BE2C (cell line): ENCODE measurements around the gene ZNF836.

Experiments
- DNase-seq: peaks from one replicate; pipeline ENCODE4 v3.0.0-alpha.2; 2020
- H3K27me3 ChIP-seq: fragments of 250-450 bp; sonication (Bioruptor Pico); 2 replicates; pipeline ENCODE4 v1.5.1; 2020; ENCODE audit warnings: mild to moderate bottlenecking
- H3K36me3 ChIP-seq: fragments of 250-450 bp; sonication (Bioruptor Pico); 2 replicates; pipeline ENCODE4 v1.5.1; 2020; ENCODE audit warnings: mild to moderate bottlenecking
- H3K4me1 ChIP-seq: fragments of 250-450 bp; sonication (Bioruptor Pico); 2 replicates; pipeline ENCODE4 v1.5.1; 2020
- H3K4me3 ChIP-seq: 2 replicates; pipeline ENCODE4 v1.5.1; 2011; ENCODE audit warnings: low read depth, low read length
- H3K9me3 ChIP-seq: fragments of 250-450 bp; sonication (Bioruptor Pico); 2 replicates; pipeline ENCODE4 v1.5.1; 2020
- CTCF ChIP-seq: IDR thresholded peaks from 2 replicates; pipeline ENCODE4 v1.5.1; 2012; ENCODE audit warnings: mild to moderate bottlenecking, low read depth, low read length

ZNF836 gene

GRCh38 chr19:52198678-52199077 lies 27.3 kb upstream of the ZNF836 start:
- Histone ChIP-seq H3K36me3 (peaks cover 86% of the 10 kb centered on the region), H3K4me1 (peaks cover 9% of the 10 kb centered on the region)

GRCh38 chr19:52197964-52198363 lies 26.5 kb upstream of the ZNF836 start:
- no peak for TF ChIP-seq CTCF
- H3K4me1 ChIP-seq, result peaks cover 9% of the 10 kb centered on the region
- H3K36me3 ChIP-seq, result peaks cover 86% of the 10 kb centered on the region

More at GRCh38 chr19:52198678-52199077, 27.3 kb upstream of the ZNF836 start:
- H3K27me3 ChIP-seq, result no peaks in the 10 kb centered on the region
- H3K4me3 ChIP-seq, result no peak overlapping the region
- no peaks in the 10 kb centered on the region; the same call in 1 of the 2 replicates for H3K9me3 ChIP-seq
- TF ChIP-seq CTCF, result no peak
- no peak for DNase-seq

GRCh38 chr19:52196256-52196967 lies 25.0 kb upstream of the ZNF836 start:
- H3K9me3 ChIP-seq, result no peaks in the 10 kb centered on the region; the same call in 1 of the 2 replicates
- H3K36me3 ChIP-seq, result peaks cover 85% of the 10 kb centered on the region
- peaks cover 9% of the 10 kb centered on the region for H3K4me1 ChIP-seq
- DNase-seq, result no peak
- TF ChIP-seq CTCF, result no peak
- H3K27me3 ChIP-seq, result no peaks in the 10 kb centered on the region
- H3K4me3 ChIP-seq, result no peak overlapping the region

More at GRCh38 chr19:52197964-52198363, 26.5 kb upstream of the ZNF836 start:
- H3K27me3 ChIP-seq, result no peaks in the 10 kb centered on the region
- H3K9me3 ChIP-seq, result no peaks in the 10 kb centered on the region; the same call in 1 of the 2 replicates
- DNase-seq, result no peak
- H3K4me3 ChIP-seq, result no peak overlapping the region

- no peak for DNase-seq
- peaks cover 57% of the 10 kb centered on the region for H3K36me3 ChIP-seq
- H3K4me3 ChIP-seq, result peak overlapping the region; percentile 97; the same call in 1 of the 2 replicates
- TF ChIP-seq CTCF, result no peak
- peaks cover 3% of the 10 kb centered on the region for H3K4me1 ChIP-seq
- H3K27me3 ChIP-seq, result no peaks in the 10 kb centered on the region
- H3K9me3 ChIP-seq, result no peaks in the 10 kb centered on the region; the same call in 1 of the 2 replicates
Observed at GRCh38 chr19:52191951-52192350, 20.5 kb upstream of the ZNF836 start.

- no peak for TF ChIP-seq CTCF
- DNase-seq, result no peak
- Histone ChIP-seq H3K27me3 (no peaks in the 10 kb centered on the region), H3K9me3 (no peaks in the 10 kb centered on the region; the same call in 1 of the 2 replicates), H3K4me3 (peak overlapping the region; percentile 97), H3K36me3 (peaks cover 52% of the 10 kb centered on the region), H3K4me1 (peaks cover 3% of the 10 kb centered on the region)
Observed at GRCh38 chr19:52191389-52191788, 20.0 kb upstream of the ZNF836 start.
